Measurements from ENCODE around the gene RNFT2.

The RNFT2 gene

DNA sequence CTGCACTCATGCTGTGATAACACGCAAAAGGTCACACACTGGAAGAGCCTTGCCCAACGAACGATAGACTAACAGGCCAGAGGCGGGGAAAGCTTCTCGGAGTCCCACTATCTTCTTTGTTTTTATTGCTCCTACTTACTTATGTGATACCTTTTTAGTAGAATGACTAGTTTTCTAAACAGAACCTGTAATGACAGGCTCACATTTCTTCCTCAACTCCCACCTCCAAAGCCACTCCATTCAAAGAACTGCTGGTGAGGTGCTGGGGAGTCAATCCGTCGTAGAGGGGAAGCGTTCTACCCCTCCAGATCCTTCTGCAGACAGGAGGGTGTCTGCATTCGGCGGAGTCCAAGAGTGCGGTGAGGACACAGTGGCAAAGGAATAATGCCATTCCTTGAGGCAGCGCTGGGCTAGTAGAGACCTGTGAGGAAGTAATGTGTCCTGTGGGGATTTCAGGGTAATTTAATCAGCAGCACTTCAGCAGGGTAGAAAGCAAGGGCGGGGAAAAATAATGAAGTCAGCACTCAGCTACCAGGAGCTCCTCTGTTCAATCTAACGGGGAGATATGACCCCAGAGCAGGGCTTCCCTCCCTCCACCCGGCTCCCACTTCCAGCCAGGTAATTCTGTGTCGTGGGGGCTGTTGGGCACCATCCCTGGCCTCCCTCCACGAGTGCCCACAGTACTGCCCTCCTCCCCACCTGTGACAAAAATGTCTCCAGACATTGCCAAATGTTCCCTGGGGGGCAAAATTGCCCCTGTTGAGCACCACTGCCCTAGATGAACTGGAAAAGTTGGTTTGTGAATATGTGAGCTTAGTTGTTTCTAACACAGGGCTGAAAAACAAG is 25.4 kb upstream of the RNFT2 start:
- no peaks in the 10 kb centered on the region for H3K9me3 ChIP-seq (ENCODE audit: control insufficient read depth, insufficient read depth, low read length)

DNA sequence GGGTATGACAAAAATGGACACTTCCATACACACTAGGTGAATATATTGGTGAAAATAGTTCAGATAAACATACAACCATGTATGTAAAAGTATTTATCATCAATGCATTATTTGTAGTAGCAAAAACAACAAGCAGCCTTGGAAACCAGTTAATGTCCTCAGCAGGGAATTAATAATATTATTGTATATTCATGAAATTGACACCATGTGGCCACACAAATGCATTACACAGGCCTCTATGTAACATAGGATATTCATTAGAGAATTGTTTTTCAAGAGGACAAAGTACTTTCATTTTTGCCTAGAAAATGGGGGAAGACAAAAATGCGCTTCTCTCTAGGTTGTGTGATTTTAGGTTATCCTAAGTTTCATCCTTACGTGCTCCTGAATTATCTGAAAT is 24.6 kb upstream of the RNFT2 start:
- Histone ChIP-seq H3K27ac (ENCODE audit: low read depth, low read length) (no peak overlapping the region), H3K27me3 (ENCODE audit: control insufficient read depth, insufficient read depth, low read length) (no peaks in the 10 kb centered on the region), H3K36me3 (ENCODE audit: control insufficient read depth, insufficient read depth, low read length) (peaks cover 32% of the 10 kb centered on the region), H3K4me3 (ENCODE audit: low read depth, low read length) (no peak overlapping the region), H3K4me1 (ENCODE audit: control insufficient read depth, insufficient read depth, low read length) (0 out of 2 replicates have a peak, but pooled peaks cover 8% of the 10 kb centered on the region), H3K9ac (ENCODE audit: low read depth, low read length) (no peak overlapping the region), H3K9me3 (ENCODE audit: control insufficient read depth, insufficient read depth, low read length) (no peaks in the 10 kb centered on the region)

More for the DNA sequence above, 25.4 kb upstream of the RNFT2 start:
- no peaks in the 10 kb centered on the region for H3K27me3 ChIP-seq (ENCODE audit: control insufficient read depth, insufficient read depth, low read length)
- H3K27ac ChIP-seq (ENCODE audit: low read depth, low read length): no peak overlapping the region
- no peak overlapping the region for H3K4me3 ChIP-seq (ENCODE audit: low read depth, low read length)
- H3K9ac ChIP-seq (ENCODE audit: low read depth, low read length): no peak overlapping the region
- no peaks in the 10 kb centered on the region for H3K4me1 ChIP-seq (ENCODE audit: control insufficient read depth, insufficient read depth, low read length)
- H3K36me3 ChIP-seq (ENCODE audit: control insufficient read depth, insufficient read depth, low read length): peaks cover 29% of the 10 kb centered on the region

DNA sequence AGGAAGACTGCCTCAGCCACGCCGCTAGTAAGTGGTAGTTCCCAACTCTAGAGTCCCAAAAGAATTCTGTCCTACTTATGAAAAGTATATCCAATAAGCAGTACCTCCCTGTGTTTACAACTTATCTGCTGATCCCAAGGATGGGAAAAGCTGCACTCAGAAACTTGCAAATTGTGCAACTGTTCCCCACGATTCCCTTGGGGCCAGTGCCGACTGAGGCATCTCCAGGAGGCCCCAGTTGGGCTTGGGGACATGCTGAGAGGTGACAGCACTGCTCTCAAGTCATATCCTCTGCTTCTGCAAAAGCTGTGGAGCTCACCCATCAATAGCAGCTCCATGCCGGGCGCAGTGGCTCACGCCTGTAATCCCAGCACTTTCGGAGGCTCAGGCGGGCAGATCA is 23.9 kb upstream of the RNFT2 start:
- Histone ChIP-seq H3K27me3 (ENCODE audit: control insufficient read depth, insufficient read depth, low read length) (no peaks in the 10 kb centered on the region), H3K4me1 (ENCODE audit: control insufficient read depth, insufficient read depth, low read length) (peaks cover 13% of the 10 kb centered on the region; the same call in 1 of the 2 replicates), H3K36me3 (ENCODE audit: control insufficient read depth, insufficient read depth, low read length) (peaks cover 36% of the 10 kb centered on the region), H3K9ac (ENCODE audit: low read depth, low read length) (no peak overlapping the region), H3K4me3 (ENCODE audit: low read depth, low read length) (no peak overlapping the region), H3K9me3 (ENCODE audit: control insufficient read depth, insufficient read depth, low read length) (no peaks in the 10 kb centered on the region), H3K27ac (ENCODE audit: low read depth, low read length) (no peak overlapping the region)

DNA sequence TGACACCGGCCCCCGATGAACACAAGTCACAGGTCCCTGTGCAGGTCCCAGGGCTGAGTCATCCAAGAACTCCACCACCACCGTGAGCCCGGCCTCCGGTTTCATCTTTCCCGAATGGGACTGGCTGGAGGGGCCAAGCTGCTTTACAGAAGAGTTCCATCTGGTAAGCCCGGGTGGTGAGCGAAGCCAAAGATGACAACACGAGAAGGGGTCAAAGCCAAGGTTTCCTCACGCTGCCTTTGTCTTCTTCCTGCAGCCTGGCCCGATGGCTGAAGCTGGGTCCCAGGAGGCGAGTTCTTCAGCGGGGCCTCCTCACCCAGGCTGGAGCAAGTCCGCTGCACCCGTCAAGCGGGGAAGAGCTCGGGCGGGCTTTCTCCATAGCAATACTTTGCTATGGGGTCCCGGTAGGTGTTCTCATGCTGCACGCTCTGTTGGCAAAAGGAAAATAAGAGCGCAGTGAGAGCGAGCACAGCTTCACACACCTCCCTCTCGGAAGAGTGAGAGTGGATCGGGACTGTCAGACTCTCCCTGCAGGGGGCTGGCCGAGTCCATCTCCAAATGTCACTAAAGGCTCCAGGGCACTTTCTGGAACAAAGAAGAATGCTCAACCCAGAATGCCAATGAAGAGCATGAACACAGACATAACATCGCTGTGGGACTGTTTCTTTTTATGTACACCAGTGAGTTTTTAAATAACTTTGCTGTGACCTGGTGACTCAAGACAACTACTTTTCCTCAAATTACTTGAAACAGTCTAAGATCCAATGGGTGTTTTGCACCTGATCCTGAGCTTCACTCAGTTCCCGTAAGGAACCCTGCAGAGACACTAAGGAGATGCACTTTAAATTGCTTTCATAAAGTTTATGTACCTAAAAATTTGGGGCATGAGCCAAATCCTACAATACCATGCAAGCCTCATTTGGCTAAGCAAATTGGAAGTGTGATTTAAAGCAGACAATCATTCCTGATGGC is 20.4 kb upstream of the RNFT2 start:
- no peak overlapping the region for H3K4me3 ChIP-seq (ENCODE audit: low read depth, low read length)
- no peaks in the 10 kb centered on the region for H3K27me3 ChIP-seq (ENCODE audit: control insufficient read depth, insufficient read depth, low read length)
- H3K36me3 ChIP-seq (ENCODE audit: control insufficient read depth, insufficient read depth, low read length): peaks cover 63% of the 10 kb centered on the region
- no peak overlapping the region for H3K9ac ChIP-seq (ENCODE audit: low read depth, low read length)
- H3K4me1 ChIP-seq (ENCODE audit: control insufficient read depth, insufficient read depth, low read length): peaks cover 13% of the 10 kb centered on the region; the same call in 1 of the 2 replicates
- no peak overlapping the region for H3K27ac ChIP-seq (ENCODE audit: low read depth, low read length)
- no peaks in the 10 kb centered on the region for H3K9me3 ChIP-seq (ENCODE audit: control insufficient read depth, insufficient read depth, low read length)

DNA sequence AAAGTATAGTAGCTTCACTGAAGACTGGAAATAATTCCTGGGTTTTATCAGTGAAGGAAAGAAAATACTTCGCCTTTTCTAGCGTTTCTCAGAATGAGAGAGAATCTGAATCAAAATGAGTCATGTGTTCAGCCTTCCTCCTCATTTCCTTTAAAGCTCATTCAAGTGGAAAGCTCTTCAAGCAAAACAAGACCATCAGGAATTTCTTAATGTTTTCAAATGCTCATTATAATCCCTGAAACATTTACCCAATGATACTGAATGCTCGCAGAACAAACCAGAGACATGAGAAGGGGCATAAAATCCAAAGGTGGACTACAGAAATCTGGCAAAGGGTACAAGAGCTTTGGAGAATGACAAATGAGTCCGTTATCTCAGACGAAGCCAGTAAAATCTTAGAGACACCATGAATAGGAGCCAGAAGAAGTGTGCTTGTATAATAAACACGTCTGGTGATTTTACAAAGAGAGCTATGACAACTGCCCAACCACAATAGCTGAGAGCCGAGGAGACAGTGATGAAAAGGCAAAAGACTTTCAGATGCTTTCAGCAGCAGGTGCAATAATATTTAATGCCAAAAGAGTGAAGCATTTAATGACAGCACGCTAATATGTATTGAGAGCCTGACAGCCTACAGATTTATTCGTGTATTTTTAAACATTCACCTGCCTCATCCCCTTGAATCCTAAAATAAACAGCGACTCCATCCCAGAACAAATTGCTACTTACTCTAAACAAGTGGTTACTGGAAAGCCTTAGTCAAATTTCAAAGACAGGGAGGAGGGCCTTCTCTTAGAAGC is 19.3 kb upstream of the RNFT2 start:
- Histone ChIP-seq H3K27me3 (ENCODE audit: control insufficient read depth, insufficient read depth, low read length) (no peaks in the 10 kb centered on the region), H3K4me3 (ENCODE audit: low read depth, low read length) (no peak overlapping the region), H3K4me1 (ENCODE audit: control insufficient read depth, insufficient read depth, low read length) (peaks cover 13% of the 10 kb centered on the region; the same call in 1 of the 2 replicates), H3K9ac (ENCODE audit: low read depth, low read length) (no peak overlapping the region), H3K9me3 (ENCODE audit: control insufficient read depth, insufficient read depth, low read length) (no peaks in the 10 kb centered on the region), H3K36me3 (ENCODE audit: control insufficient read depth, insufficient read depth, low read length) (peaks cover 63% of the 10 kb centered on the region), H3K27ac (ENCODE audit: low read depth, low read length) (peak overlapping the region; percentile 24)

DNA sequence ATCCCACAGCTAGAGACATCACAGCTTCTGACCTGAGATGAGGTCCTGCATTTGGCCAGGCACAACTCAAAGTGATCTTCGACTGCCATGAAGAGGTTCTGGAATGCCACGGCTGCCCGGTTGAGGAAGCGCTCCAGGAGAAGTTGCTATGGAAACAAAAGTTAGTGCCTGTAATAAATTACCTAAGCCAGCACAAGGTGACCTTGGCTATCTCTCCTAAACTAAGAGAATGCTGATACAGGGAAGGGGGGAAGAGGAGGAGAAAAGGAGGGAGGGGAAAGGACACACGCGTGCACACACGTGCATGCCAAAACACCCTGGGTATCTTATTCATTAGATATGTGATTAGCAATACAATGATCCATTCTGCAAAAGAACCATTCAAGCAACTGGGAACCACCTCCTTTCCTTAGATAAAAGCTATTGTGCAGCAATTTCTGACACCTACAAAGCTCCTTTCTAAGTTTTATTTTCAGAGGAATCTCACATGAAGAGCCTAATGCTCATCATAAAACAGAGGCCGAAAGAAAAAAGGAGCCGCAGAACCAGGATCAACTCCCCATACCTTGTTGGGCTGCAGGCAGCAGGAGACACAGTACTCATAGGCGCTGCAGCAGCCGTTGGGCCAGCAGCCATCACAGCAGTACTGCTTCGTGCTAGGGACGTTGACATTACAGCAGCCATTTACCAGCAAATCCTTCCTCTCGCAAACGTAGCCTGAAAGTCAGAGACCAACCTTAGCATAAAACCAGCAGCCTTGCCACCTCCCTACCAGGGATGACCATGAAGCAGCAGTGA is 18.2 kb upstream of the RNFT2 start:
- H3K36me3 ChIP-seq (ENCODE audit: control insufficient read depth, insufficient read depth, low read length): peaks cover 63% of the 10 kb centered on the region

DNA sequence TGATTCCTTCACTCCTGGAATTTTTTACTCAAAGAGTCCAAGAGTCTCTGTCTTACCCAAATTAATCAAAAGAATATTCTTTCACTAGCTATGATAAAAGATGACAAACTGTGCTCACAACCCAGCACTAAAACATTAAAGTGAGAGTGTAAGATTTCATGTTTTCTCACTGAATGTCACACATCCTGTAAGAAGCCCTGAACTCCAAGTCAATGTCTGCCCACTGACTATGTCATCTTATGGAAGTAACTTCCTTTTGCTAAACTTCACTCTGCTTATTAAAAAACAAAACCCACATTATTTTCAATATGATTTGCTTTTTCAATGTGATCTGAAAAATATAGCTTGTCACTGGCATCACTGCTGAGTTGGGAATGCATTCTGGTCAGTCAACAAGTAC is 15.9 kb upstream of the RNFT2 start:
- peaks cover 41% of the 10 kb centered on the region for H3K36me3 ChIP-seq (ENCODE audit: control insufficient read depth, insufficient read depth, low read length)

More for the DNA sequence above, 18.2 kb upstream of the RNFT2 start:
- peaks cover 13% of the 10 kb centered on the region; the same call in 1 of the 2 replicates for H3K4me1 ChIP-seq (ENCODE audit: control insufficient read depth, insufficient read depth, low read length)
- H3K9ac ChIP-seq (ENCODE audit: low read depth, low read length): no peak overlapping the region
- H3K27me3 ChIP-seq (ENCODE audit: control insufficient read depth, insufficient read depth, low read length): no peaks in the 10 kb centered on the region
- H3K4me3 ChIP-seq (ENCODE audit: low read depth, low read length): no peak overlapping the region
- no peak overlapping the region for H3K27ac ChIP-seq (ENCODE audit: low read depth, low read length)
- no peaks in the 10 kb centered on the region for H3K9me3 ChIP-seq (ENCODE audit: control insufficient read depth, insufficient read depth, low read length)

DNA sequence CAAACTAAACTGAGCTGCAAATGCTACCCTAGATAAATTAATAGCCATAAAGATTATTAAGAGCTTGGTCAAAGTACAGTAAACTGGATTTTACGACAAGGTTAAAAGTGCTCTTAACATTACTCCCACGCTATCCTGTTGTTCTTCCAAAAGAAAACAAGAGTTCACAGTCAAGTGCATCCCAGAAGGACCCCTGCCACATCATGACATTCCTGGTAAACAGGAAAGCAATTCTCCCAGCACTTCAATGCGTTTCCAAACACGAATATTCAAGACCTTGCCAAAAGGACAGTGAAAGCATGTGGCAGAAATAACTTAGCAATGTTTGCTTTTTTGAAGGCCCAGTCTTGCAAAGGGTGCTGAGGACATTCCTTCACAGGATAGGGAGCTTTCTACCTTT is 11.4 kb upstream of the RNFT2 start:
- H3K27me3 ChIP-seq (ENCODE audit: control insufficient read depth, insufficient read depth, low read length): no peaks in the 10 kb centered on the region
- H3K36me3 ChIP-seq (ENCODE audit: control insufficient read depth, insufficient read depth, low read length): peaks cover 10% of the 10 kb centered on the region
- H3K27ac ChIP-seq (ENCODE audit: low read depth, low read length): peak overlapping the region; percentile 68
- peaks cover 11% of the 10 kb centered on the region for H3K4me1 ChIP-seq (ENCODE audit: control insufficient read depth, insufficient read depth, low read length)
- no peak overlapping the region for H3K9ac ChIP-seq (ENCODE audit: low read depth, low read length)
- H3K9me3 ChIP-seq (ENCODE audit: control insufficient read depth, insufficient read depth, low read length): no peaks in the 10 kb centered on the region
- H3K4me3 ChIP-seq (ENCODE audit: low read depth, low read length): no peak overlapping the region

More for the DNA sequence above, 15.9 kb upstream of the RNFT2 start:
- H3K4me3 ChIP-seq (ENCODE audit: low read depth, low read length): no peak overlapping the region
- H3K27me3 ChIP-seq (ENCODE audit: control insufficient read depth, insufficient read depth, low read length): no peaks in the 10 kb centered on the region
- H3K4me1 ChIP-seq (ENCODE audit: control insufficient read depth, insufficient read depth, low read length): peaks cover 23% of the 10 kb centered on the region
- H3K9ac ChIP-seq (ENCODE audit: low read depth, low read length): no peak overlapping the region
- no peak overlapping the region for H3K27ac ChIP-seq (ENCODE audit: low read depth, low read length)
- no peaks in the 10 kb centered on the region for H3K9me3 ChIP-seq (ENCODE audit: control insufficient read depth, insufficient read depth, low read length)

DNA sequence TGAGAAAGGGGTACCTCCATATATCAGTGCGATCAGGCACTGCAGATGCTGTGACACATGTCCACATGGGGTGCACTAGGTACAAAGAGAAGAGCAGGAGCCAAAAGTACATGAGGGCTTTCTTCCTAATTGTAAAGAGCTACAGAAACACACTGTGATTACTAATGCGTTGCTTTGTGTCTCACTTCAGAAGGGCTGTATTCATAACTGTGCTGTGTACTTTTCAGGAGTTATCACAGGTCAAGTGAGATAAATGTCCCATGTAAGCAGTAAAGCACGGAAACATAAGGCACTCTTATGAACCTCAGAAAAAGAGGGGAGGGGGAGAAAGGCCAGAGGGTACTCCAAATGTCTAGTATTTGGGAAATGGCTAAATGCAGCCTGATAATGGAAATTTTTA is 10.9 kb upstream of the RNFT2 start:
- Histone ChIP-seq H3K9me3 (ENCODE audit: control insufficient read depth, insufficient read depth, low read length) (no peaks in the 10 kb centered on the region), H3K4me3 (ENCODE audit: low read depth, low read length) (no peak overlapping the region), H3K4me1 (ENCODE audit: control insufficient read depth, insufficient read depth, low read length) (peaks cover 11% of the 10 kb centered on the region), H3K27me3 (ENCODE audit: control insufficient read depth, insufficient read depth, low read length) (no peaks in the 10 kb centered on the region), H3K36me3 (ENCODE audit: control insufficient read depth, insufficient read depth, low read length) (peaks cover 5% of the 10 kb centered on the region), H3K9ac (ENCODE audit: low read depth, low read length) (no peak overlapping the region), H3K27ac (ENCODE audit: low read depth, low read length) (peak overlapping the region; percentile 68)

DNA sequence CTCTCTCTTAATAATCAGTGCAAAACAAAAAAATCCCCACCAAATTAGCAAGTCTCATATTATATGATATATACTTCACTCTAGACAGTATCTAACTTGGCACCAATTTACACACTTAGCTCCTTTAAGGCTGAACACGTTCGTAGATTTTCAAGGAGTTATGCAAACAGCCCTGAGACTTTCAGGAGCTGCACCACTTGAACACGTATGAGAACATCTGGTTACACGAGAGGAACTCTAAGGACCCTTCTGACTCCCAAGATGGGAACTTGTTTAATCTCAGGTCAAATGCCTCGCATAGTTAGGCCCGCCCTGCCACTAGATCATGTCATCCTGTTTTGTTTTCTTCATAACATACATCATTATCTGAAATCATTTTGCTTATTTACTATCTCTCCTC is 10.2 kb upstream of the RNFT2 start:
- Histone ChIP-seq H3K4me3 (ENCODE audit: low read depth, low read length) (no peak overlapping the region), H3K9me3 (ENCODE audit: control insufficient read depth, insufficient read depth, low read length) (no peaks in the 10 kb centered on the region), H3K9ac (ENCODE audit: low read depth, low read length) (no peak overlapping the region), H3K36me3 (ENCODE audit: control insufficient read depth, insufficient read depth, low read length) (no peaks in the 10 kb centered on the region; the same call in 1 of the 2 replicates), H3K4me1 (ENCODE audit: control insufficient read depth, insufficient read depth, low read length) (peaks cover 11% of the 10 kb centered on the region), H3K27ac (ENCODE audit: low read depth, low read length) (no peak overlapping the region), H3K27me3 (ENCODE audit: control insufficient read depth, insufficient read depth, low read length) (no peaks in the 10 kb centered on the region)
